ENCODE results near the gene PDZRN3. TPM values are rescaled to one million over a fixed set of nuclear protein-coding genes. Genes with fewer than 3 reads are reported as not detected.
A peak's percentile ranks its signal among the peaks of the same experiment; 100 is the strongest.

The PDZRN3 gene
- total RNA-seq, 1 experiment from 2014 or later: 17.5 TPM

- H3K79me2 ChIP-seq (ENCODE audit: low read length): no peaks in the 10 kb centered on the region
- DNase-seq: peak; percentile 78
- peaks cover 29% of the 10 kb centered on the region for H3K4me1 ChIP-seq (ENCODE audit: low read length)
- no peak overlapping the region for H3K4me2 ChIP-seq (ENCODE audit: low read depth, low read length, poor library complexity, severe bottlenecking)
- H3K27me3 ChIP-seq (ENCODE audit: low read length): no peaks in the 10 kb centered on the region
- H3K4me3 ChIP-seq (ENCODE audit: low read length): no peak overlapping the region
- H4K20me1 ChIP-seq (ENCODE audit: insufficient read depth, low read depth, low read length): peaks cover 4% of the 10 kb centered on the region; the same call in 1 of the 2 replicates
- no peaks in the 10 kb centered on the region for H3K9me2 ChIP-seq (replicated peaks; ENCODE audit: insufficient read depth, low read length)
- no peak overlapping the region for H2AFZ ChIP-seq (ENCODE audit: low read length)
- no peaks in the 10 kb centered on the region for H3K36me3 ChIP-seq (ENCODE audit: insufficient read depth, low read length)
- H3K27ac ChIP-seq (ENCODE audit: low read length): no peak overlapping the region
- H3K9ac ChIP-seq (ENCODE audit: low read length): no peak overlapping the region
- no peaks in the 10 kb centered on the region for H3K9me3 ChIP-seq (ENCODE audit: low read length)
These were observed 192.6 kb downstream of the PDZRN3 start for GRCh38 chr3:73432023-73432705.

DNA sequence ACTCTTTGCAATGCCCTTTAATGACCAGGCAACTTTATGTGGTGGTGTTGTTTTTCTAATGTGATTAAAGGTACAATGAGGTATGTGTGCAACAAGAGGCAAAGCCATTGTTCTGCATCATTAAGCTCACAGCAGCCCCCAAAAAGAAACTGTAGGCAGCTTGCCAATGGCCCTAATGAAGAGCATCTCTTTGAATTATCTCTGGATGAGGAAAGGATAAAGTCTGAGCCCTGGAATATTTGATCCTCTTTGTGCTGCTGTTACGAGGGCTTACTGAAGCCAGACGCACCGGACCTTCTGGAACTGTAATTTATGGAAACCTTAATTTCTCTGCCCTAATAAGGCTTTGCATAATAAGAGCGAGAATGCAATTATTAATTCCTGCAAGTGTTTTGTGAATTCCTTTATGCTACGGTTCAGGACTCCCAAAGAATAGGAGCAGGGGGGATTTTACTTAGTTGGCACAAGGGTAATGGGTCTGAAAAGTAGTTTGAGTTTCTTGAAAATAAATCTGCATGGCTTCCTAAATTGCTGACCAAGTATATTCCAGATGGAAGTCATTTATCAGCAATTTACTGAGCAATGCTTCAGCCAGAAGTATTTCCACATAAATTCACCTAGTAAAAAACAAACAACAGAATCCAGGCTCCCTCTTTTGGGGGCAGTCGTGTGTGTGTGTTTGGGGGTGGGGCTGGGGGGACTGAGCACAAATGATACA lies 193.4 kb downstream of the PDZRN3 start:
- Histone ChIP-seq H3K4me3 (ENCODE audit: low read length) (no peak overlapping the region), H3K79me2 (ENCODE audit: low read length) (no peaks in the 10 kb centered on the region), H3K27me3 (ENCODE audit: low read length) (no peaks in the 10 kb centered on the region), H3K9ac (ENCODE audit: low read length) (no peak overlapping the region), H3K27ac (ENCODE audit: low read length) (no peak overlapping the region), H3K9me2 (replicated peaks; ENCODE audit: insufficient read depth, low read length) (no peaks in the 10 kb centered on the region), H4K20me1 (ENCODE audit: insufficient read depth, low read depth, low read length) (peaks cover 4% of the 10 kb centered on the region; the same call in 1 of the 2 replicates), H3K4me2 (ENCODE audit: low read depth, low read length, poor library complexity, severe bottlenecking) (no peak overlapping the region), H3K9me3 (ENCODE audit: low read length) (no peaks in the 10 kb centered on the region), H3K4me1 (ENCODE audit: low read length) (peaks cover 36% of the 10 kb centered on the region), H3K36me3 (ENCODE audit: insufficient read depth, low read length) (no peaks in the 10 kb centered on the region), H2AFZ (ENCODE audit: low read length) (no peak overlapping the region)
- no peak for DNase-seq

DNA sequence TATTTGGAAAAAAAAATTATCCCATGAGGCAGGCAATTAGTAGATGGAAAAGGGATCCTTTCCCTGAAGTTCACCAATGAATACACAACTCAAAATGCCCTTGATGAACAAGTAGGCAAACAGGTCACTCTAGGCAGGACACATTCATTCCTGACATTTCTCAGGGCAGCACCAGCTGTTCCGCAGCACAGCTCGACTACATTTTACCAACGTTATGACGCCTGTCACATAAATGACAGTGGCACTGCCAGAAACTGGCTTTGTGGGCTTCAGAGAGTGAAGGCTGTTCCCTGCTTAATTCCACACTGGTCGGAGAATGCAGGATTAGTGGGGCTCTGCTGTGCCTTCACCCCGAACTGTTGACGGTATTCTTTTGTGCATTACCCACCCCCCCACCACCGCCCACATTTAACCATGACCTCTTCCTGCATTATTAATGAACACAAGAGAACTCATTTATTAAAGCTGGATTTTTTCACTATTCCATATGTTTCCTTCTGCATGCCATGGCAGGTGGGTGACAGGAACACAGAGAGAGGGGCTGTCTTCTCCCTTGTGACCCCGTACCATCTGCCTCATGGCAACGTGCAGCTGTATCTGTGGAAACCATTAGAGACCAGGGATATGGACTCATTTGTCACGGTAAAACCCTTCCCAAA lies 197.6 kb downstream of the PDZRN3 start:
- Histone ChIP-seq H4K20me1 (ENCODE audit: insufficient read depth, low read depth, low read length) (no peaks in the 10 kb centered on the region), H3K9ac (ENCODE audit: low read length) (no peak overlapping the region), H3K36me3 (ENCODE audit: insufficient read depth, low read length) (no peaks in the 10 kb centered on the region), H3K4me1 (ENCODE audit: low read length) (peaks cover 8% of the 10 kb centered on the region), H3K79me2 (ENCODE audit: low read length) (no peaks in the 10 kb centered on the region), H3K9me3 (ENCODE audit: low read length) (no peaks in the 10 kb centered on the region), H2AFZ (ENCODE audit: low read length) (no peak overlapping the region), H3K4me2 (ENCODE audit: low read depth, low read length, poor library complexity, severe bottlenecking) (no peak overlapping the region), H3K27ac (ENCODE audit: low read length) (no peak overlapping the region), H3K4me3 (ENCODE audit: low read length) (no peak overlapping the region), H3K27me3 (ENCODE audit: low read length) (peaks cover 2% of the 10 kb centered on the region; the same call in 1 of the 2 replicates), H3K9me2 (replicated peaks; ENCODE audit: insufficient read depth, low read length) (no peaks in the 10 kb centered on the region)
- DNase-seq: no peak

DNA sequence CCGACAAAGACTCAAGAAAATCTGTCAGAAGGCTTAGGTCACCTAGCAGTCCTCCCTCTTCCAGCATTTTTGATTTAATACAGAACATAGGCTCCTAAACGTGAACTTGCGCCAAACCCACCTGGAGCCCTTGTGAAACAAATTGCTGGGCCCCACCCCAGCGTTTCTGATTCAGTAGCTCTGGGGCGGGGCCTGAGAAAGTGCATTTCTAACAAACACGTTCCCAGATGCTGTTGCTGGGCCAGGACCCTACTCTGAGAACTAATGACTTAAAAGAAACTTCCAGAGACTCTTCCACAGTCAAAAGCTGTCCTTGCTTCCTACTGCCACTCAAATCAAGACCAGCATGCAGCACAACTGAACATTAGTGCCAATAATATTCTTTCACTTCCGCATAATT lies 198.1 kb downstream of the PDZRN3 start:
- H3K9me2 ChIP-seq (replicated peaks; ENCODE audit: insufficient read depth, low read length): no peaks in the 10 kb centered on the region
- no peak overlapping the region for H3K9ac ChIP-seq (ENCODE audit: low read length)
- no peaks in the 10 kb centered on the region for H3K9me3 ChIP-seq (ENCODE audit: low read length)
- no peak overlapping the region for H2AFZ ChIP-seq (ENCODE audit: low read length)
- H3K79me2 ChIP-seq (ENCODE audit: low read length): no peaks in the 10 kb centered on the region
- peaks cover 8% of the 10 kb centered on the region for H3K4me1 ChIP-seq (ENCODE audit: low read length)
- peaks cover 3% of the 10 kb centered on the region; the same call in 1 of the 2 replicates for H3K27me3 ChIP-seq (ENCODE audit: low read length)
- H3K27ac ChIP-seq (ENCODE audit: low read length): no peak overlapping the region
- DNase-seq: no peak
- no peak overlapping the region for H3K4me3 ChIP-seq (ENCODE audit: low read length)
- no peak overlapping the region for H3K4me2 ChIP-seq (ENCODE audit: low read depth, low read length, poor library complexity, severe bottlenecking)
- no peaks in the 10 kb centered on the region for H4K20me1 ChIP-seq (ENCODE audit: insufficient read depth, low read depth, low read length)
- no peaks in the 10 kb centered on the region for H3K36me3 ChIP-seq (ENCODE audit: insufficient read depth, low read length)

- H3K27me3 ChIP-seq (ENCODE audit: low read length): peaks cover 3% of the 10 kb centered on the region; the same call in 1 of the 2 replicates
- H3K4me3 ChIP-seq (ENCODE audit: low read length): no peak overlapping the region
- H3K36me3 ChIP-seq (ENCODE audit: insufficient read depth, low read length): no peaks in the 10 kb centered on the region
- H3K9ac ChIP-seq (ENCODE audit: low read length): no peak overlapping the region
- H3K9me3 ChIP-seq (ENCODE audit: low read length): no peaks in the 10 kb centered on the region
- no peaks in the 10 kb centered on the region for H3K79me2 ChIP-seq (ENCODE audit: low read length)
- H3K9me2 ChIP-seq (replicated peaks; ENCODE audit: insufficient read depth, low read length): no peaks in the 10 kb centered on the region
- H3K4me1 ChIP-seq (ENCODE audit: low read length): peaks cover 8% of the 10 kb centered on the region
- no peak for DNase-seq
- no peak overlapping the region for H2AFZ ChIP-seq (ENCODE audit: low read length)
- H3K4me2 ChIP-seq (ENCODE audit: low read depth, low read length, poor library complexity, severe bottlenecking): no peak overlapping the region
- H3K27ac ChIP-seq (ENCODE audit: low read length): no peak overlapping the region
- no peaks in the 10 kb centered on the region for H4K20me1 ChIP-seq (ENCODE audit: insufficient read depth, low read depth, low read length)
These were observed 201.6 kb downstream of the PDZRN3 start for GRCh38 chr3:73423116-73423515.

- no peak overlapping the region for H3K9ac ChIP-seq (ENCODE audit: low read length)
- H4K20me1 ChIP-seq (ENCODE audit: insufficient read depth, low read depth, low read length): no peaks in the 10 kb centered on the region
- H3K79me2 ChIP-seq (ENCODE audit: low read length): no peaks in the 10 kb centered on the region
- no peak overlapping the region for H2AFZ ChIP-seq (ENCODE audit: low read length)
- no peaks in the 10 kb centered on the region for H3K9me3 ChIP-seq (ENCODE audit: low read length)
- no peak overlapping the region for H3K4me3 ChIP-seq (ENCODE audit: low read length)
- H3K36me3 ChIP-seq (ENCODE audit: insufficient read depth, low read length): no peaks in the 10 kb centered on the region
- H3K4me2 ChIP-seq (ENCODE audit: low read depth, low read length, poor library complexity, severe bottlenecking): no peak overlapping the region
- no peak overlapping the region for H3K27ac ChIP-seq (ENCODE audit: low read length)
- no peaks in the 10 kb centered on the region for H3K9me2 ChIP-seq (replicated peaks; ENCODE audit: insufficient read depth, low read length)
- peaks cover 3% of the 10 kb centered on the region; the same call in 1 of the 2 replicates for H3K27me3 ChIP-seq (ENCODE audit: low read length)
- H3K4me1 ChIP-seq (ENCODE audit: low read length): peaks cover 8% of the 10 kb centered on the region
- no peak for DNase-seq
These were observed 202.2 kb downstream of the PDZRN3 start for GRCh38 chr3:73422571-73422970.

DNA sequence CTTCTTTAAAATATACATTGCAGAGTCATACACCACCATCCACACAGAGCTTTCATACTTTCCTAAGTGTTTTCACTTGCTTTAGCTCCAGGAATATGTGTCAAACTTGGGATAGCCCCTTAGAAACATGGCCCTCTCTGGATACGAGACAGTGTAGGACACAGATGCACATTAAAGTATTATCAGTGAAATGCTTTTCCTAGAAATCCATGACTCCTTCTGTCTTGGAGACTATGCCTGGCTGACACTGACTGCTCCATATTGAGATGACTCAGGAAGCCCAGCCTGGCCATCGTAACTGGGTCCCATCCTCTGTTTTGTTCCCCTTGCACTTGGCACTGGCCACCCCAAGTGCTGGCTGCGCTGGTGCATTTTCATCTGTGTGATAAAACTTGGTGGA lies 204.8 kb downstream of the PDZRN3 start:
- H3K4me3 ChIP-seq (ENCODE audit: low read length): no peak overlapping the region
- H3K9me3 ChIP-seq (ENCODE audit: low read length): no peaks in the 10 kb centered on the region
- no peaks in the 10 kb centered on the region for H3K36me3 ChIP-seq (ENCODE audit: insufficient read depth, low read length)
- H3K9ac ChIP-seq (ENCODE audit: low read length): no peak overlapping the region
- H3K27me3 ChIP-seq (ENCODE audit: low read length): peaks cover 3% of the 10 kb centered on the region; the same call in 1 of the 2 replicates
- H3K79me2 ChIP-seq (ENCODE audit: low read length): no peaks in the 10 kb centered on the region
- no peak overlapping the region for H2AFZ ChIP-seq (ENCODE audit: low read length)
- no peaks in the 10 kb centered on the region for H4K20me1 ChIP-seq (ENCODE audit: insufficient read depth, low read depth, low read length)
- H3K4me1 ChIP-seq (ENCODE audit: low read length): no peaks in the 10 kb centered on the region
- H3K4me2 ChIP-seq (ENCODE audit: low read depth, low read length, poor library complexity, severe bottlenecking): no peak overlapping the region
- no peak overlapping the region for H3K27ac ChIP-seq (ENCODE audit: low read length)
- H3K9me2 ChIP-seq (replicated peaks; ENCODE audit: insufficient read depth, low read length): no peaks in the 10 kb centered on the region
- DNase-seq: no peak

DNA sequence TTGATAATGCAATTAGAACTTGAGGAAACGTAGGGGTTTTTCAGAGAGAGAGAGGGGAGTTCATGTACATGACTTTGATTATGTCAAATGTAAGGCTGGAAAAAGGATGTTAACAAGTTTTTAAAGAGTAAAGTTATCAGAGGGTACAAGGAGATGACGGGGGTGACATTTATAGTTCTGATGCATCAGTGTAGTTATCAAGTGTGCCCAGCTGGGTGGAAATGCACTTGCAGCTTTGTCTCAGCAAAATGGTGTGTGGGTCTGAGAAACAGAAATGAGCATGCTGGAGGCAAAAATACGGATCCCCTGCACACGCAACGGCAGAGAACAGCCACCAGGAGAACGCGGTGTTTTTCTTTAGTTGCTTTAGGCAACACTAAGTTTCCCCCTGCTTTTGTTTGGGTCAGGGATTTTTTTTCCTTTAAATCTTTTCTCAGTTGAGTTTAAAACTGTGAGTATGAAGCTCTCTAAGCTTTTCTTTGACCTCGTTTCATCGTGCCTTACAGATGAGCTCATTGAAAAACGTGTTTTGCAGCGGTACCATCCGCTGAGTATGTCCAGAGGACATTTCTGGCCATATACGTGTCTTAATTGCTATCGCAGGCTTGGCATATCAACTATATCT lies 205.4 kb downstream of the PDZRN3 start:
- H3K9me2 ChIP-seq (replicated peaks; ENCODE audit: insufficient read depth, low read length): no peaks in the 10 kb centered on the region
- no peaks in the 10 kb centered on the region for H4K20me1 ChIP-seq (ENCODE audit: insufficient read depth, low read depth, low read length)
- H3K79me2 ChIP-seq (ENCODE audit: low read length): no peaks in the 10 kb centered on the region
- no peaks in the 10 kb centered on the region for H3K9me3 ChIP-seq (ENCODE audit: low read length)
- H3K27ac ChIP-seq (ENCODE audit: low read length): no peak overlapping the region
- H3K27me3 ChIP-seq (ENCODE audit: low read length): peaks cover 3% of the 10 kb centered on the region; the same call in 1 of the 2 replicates
- H3K4me3 ChIP-seq (ENCODE audit: low read length): no peak overlapping the region
- no peak overlapping the region for H3K4me2 ChIP-seq (ENCODE audit: low read depth, low read length, poor library complexity, severe bottlenecking)
- H3K36me3 ChIP-seq (ENCODE audit: insufficient read depth, low read length): no peaks in the 10 kb centered on the region
- no peak overlapping the region for H3K9ac ChIP-seq (ENCODE audit: low read length)
- no peak for DNase-seq
- no peak overlapping the region for H2AFZ ChIP-seq (ENCODE audit: low read length)
- no peaks in the 10 kb centered on the region for H3K4me1 ChIP-seq (ENCODE audit: low read length)

All from Karpas-422 (cell line).